AG04449 (cell line): Measurements from ENCODE around the gene ZFR.

Experiments
- CTCF ChIA-PET: fragments of 350-600 bp; formaldehyde crosslinking; extraction: SDS; loops from one replicate; lab custom pipeline; 2021; ENCODE audit warnings: antibody characterized with exemption; lab: Yijun Ruan, JAX
- POLR2A ChIA-PET: fragments of 400-600, 350-600 bp; formaldehyde crosslinking; extraction: SDS; loops from one replicate; lab custom pipeline; 2020; ENCODE audit warnings: antibody characterized with exemption, inconsistent platforms; lab: Yijun Ruan, JAX
- DNase-seq: peaks from one replicate; pipeline ENCODE4 v3.0.0-alpha.2; 2010; ENCODE audit warnings: low read depth, low spot score
- H3K4me3 ChIP-seq: 2 replicates; pipeline ENCODE4 v1.5.1; 2011; ENCODE audit warnings: low read depth, mild to moderate bottlenecking, control low read depth, low read length
- CTCF ChIP-seq: IDR thresholded peaks from one replicate; pipeline ENCODE4 v1.5.1; 2011; ENCODE audit warnings: mild to moderate bottlenecking, moderate library complexity, low read length, control low read depth, inconsistent platforms; ENCODE audit not compliant: insufficient read depth; ENCODE audit errors: missing control alignments

Gene ZFR

GRCh38 chr5:32342656-32343055 is 101.9 kb downstream of the ZFR start:
- TF ChIP-seq CTCF = no peak
- H3K4me3 ChIP-seq = no peak overlapping the region
- no peak for DNase-seq
- POLR2A ChIA-PET = no interaction called here
- CTCF ChIA-PET = interaction anchor here (0.9 to 8.2 kb wide), 3 partner anchors 10 to 110 kb away, joined by 3 to 68 read pairs (median 5); no protein-coding TSS in a partner anchor

- H3K4me3 ChIP-seq = no peak overlapping the region
- ChIA-PET CTCF (interaction anchor here (1.7 to 8.2 kb wide), 2 partner anchors 10 to 108 kb away, joined by 4 to 68 read pairs; no protein-coding TSS in a partner anchor), POLR2A (no interaction called here)
- DNase-seq = no peak
- TF ChIP-seq CTCF = no peak
Observed at GRCh38 chr5:32339878-32340277, 104.7 kb downstream of the ZFR start.

GRCh38 chr5:32339198-32339597 is 105.3 kb downstream of the ZFR start:
- H3K4me3 ChIP-seq = no peak overlapping the region
- POLR2A ChIA-PET = no interaction called here
- CTCF ChIA-PET = interaction anchor here (1.7 to 8.2 kb wide), 2 partner anchors 9 to 107 kb away, joined by 4 to 68 read pairs; no protein-coding TSS in a partner anchor
- DNase-seq = no peak
- no peak for TF ChIP-seq CTCF

- ChIA-PET CTCF (interaction anchor here (5.9 kb wide), 1 partner anchor 100 kb away, joined by 193 read pairs; no protein-coding TSS in a partner anchor), POLR2A (no interaction called here)
- no peak for DNase-seq
- no peak overlapping the region for H3K4me3 ChIP-seq
- TF ChIP-seq CTCF = no peak
Observed at GRCh38 chr5:32332966-32333365, 111.6 kb downstream of the ZFR start.

GRCh38 chr5:32332361-32332760 is 112.2 kb downstream of the ZFR start:
- no peak overlapping the region for H3K4me3 ChIP-seq
- no peak for DNase-seq
- no peak for TF ChIP-seq CTCF
- ChIA-PET CTCF (interaction anchor here (3.9 to 5.9 kb wide), 3 partner anchors 9 to 99 kb away, joined by 35 to 193 read pairs (median 68); no protein-coding TSS in a partner anchor), POLR2A (no interaction called here)

GRCh38 chr5:32331935-32332274 is 112.6 kb downstream of the ZFR start:
- no peak for DNase-seq
- no peak for TF ChIP-seq CTCF
- ChIA-PET POLR2A (no interaction called here), CTCF (interaction anchor here (1.3 to 5.9 kb wide), 4 partner anchors 10 to 99 kb away, joined by 4 to 193 read pairs (median 52); no protein-coding TSS in a partner anchor)
- no peak overlapping the region for H3K4me3 ChIP-seq
